K562 (cell line): ENCODE results near the gene SVOP. TPM values are rescaled to one million over a fixed set of nuclear protein-coding genes. Genes with fewer than 3 reads are reported as not detected.

Experiments used
- BRCA1 ChIP-seq, 2 experiments: fragments of 450-650 bp in 1 of 2; sonication (generic) in 1 of 2; formaldehyde crosslinking in 1 of 2; IDR thresholded peaks; 2 replicates each; pipeline versions ENCODE4 v1.5.0 to v1.6.1; 2017 to 2020; ENCODE audit warnings: mild to moderate bottlenecking in 1 of 2, missing genetic modification reagents in 1 of 2
- CCAR2 ChIP-seq: fragments of 200-400 bp; formaldehyde crosslinking; IDR thresholded peaks from 2 replicates; pipeline ENCODE4 v1.6.1; 2017; ENCODE audit warnings: mild to moderate bottlenecking, low read depth, low read length
- HNRNPH1 ChIP-seq: fragments of 200-400 bp; formaldehyde crosslinking; optimal IDR thresholded peaks from 2 replicates; pipeline ENCODE3; 2017; ENCODE audit warnings: low read depth, mild to moderate bottlenecking, low read length, moderate library complexity
- NFYB ChIP-seq: IDR thresholded peaks from 2 replicates; pipeline ENCODE4 v1.6.1; 2011; ENCODE audit warnings: mild to moderate bottlenecking, moderate library complexity; ENCODE audit not compliant: insufficient read length; ENCODE audit errors: extremely low read depth
- RHOXF2B ChIP-seq: fragments of 250-450 bp; sonication (Bioruptor Pico); conservative IDR thresholded peaks from 2 replicates; pipeline ENCODE4 v1.5.1; 2021
- SMAD4 ChIP-seq: fragments of 250-450 bp; sonication (Bioruptor Pico); conservative IDR thresholded peaks from 2 replicates; pipeline ENCODE4 v1.8.0; 2021; ENCODE audit warnings: inconsistent platforms, mild to moderate bottlenecking, moderate library complexity
- TAF15 ChIP-seq: fragments of 200-400 bp; formaldehyde crosslinking; IDR thresholded peaks from 2 replicates; pipeline ENCODE4 v1.6.1; 2017; ENCODE audit warnings: mild to moderate bottlenecking, low read depth, low read length, moderate library complexity
- TAF9B ChIP-seq: fragments of 450-650 bp; IDR thresholded peaks from 2 replicates; pipeline ENCODE4 v1.6.1; 2018; ENCODE audit warnings: mild to moderate bottlenecking; ENCODE audit not compliant: partially characterized antibody
- TCFL5 ChIP-seq: fragments of 250-450 bp; sonication (Bioruptor Pico); conservative IDR thresholded peaks from 2 replicates; pipeline ENCODE4 v1.6.1; 2021; ENCODE audit warnings: mild to moderate bottlenecking, moderate library complexity, matching md5 sums
- U2AF1 ChIP-seq: fragments of 200-400 bp; formaldehyde crosslinking; optimal IDR thresholded peaks from 2 replicates; pipeline ENCODE3; 2017; ENCODE audit warnings: mild to moderate bottlenecking, low read depth, low read length, moderate library complexity
- XRCC4 ChIP-seq: IDR thresholded peaks from one replicate; pipeline ENCODE4 v1.6.1; 2011; ENCODE audit not compliant: insufficient read depth, insufficient read length; ENCODE audit errors: extremely low read depth
- ZEB2 ChIP-seq: fragments of 450-650 bp; IDR thresholded peaks from 2 replicates; pipeline ENCODE4 v1.6.1; 2016
- ZNF23 ChIP-seq: fragments of 250-450 bp; sonication (Bioruptor Pico); IDR thresholded peaks from 2 replicates; pipeline ENCODE4 v1.4.0; 2020; ENCODE audit warnings: mild to moderate bottlenecking
- ZSCAN32 ChIP-seq: fragments of 450-650 bp; formaldehyde crosslinking; IDR thresholded peaks from 2 replicates; pipeline ENCODE4 v1.4.0; 2020; ENCODE audit warnings: mild to moderate bottlenecking, moderate library complexity
- polyA plus RNA-seq, 8 experiments: library from polyadenylated mRNA; depleted of rRNA in 4 of 8; stranded (reverse) in 5 of 8; unstranded in 3 of 8; fragments of >200 nt; fragmentation: Nextera tagmentation in 2 of 8; fragmentation: Illumina TruSeq in 1 of 8; extraction: Ambion mirVana in 2 of 8; extraction: Trizol in 1 of 8; gene quantifications; 2 replicates each; pipeline versions ENCODE4 v1.2.1 to v1.2.3, GENCODE V29; 2011 to 2014; ENCODE audit warnings: inconsistent platforms in 1 of 8, missing spikeins in 1 of 8
- total RNA-seq, 7 experiments: library from RNA; depleted of rRNA in 6 of 7; stranded (reverse); fragments of >200 nt in 6 of 7; fragmentation: Illumina TruSeq in 2 of 7; extraction: Trizol in 2 of 7; gene quantifications; 2 replicates each; pipeline versions ENCODE4 v1.2.1 to v1.2.3, GENCODE V29; 2011 to 2021; ENCODE audit warnings: low replicate concordance in 1 of 7
- TF ChIP-seq, protein P1 (sequence below): sonication (generic); formaldehyde crosslinking; IDR thresholded peaks from 2 replicates; pipeline ENCODE4 v1.8.0; 2023; ENCODE audit warnings: missing genetic modification reagents, mild to moderate bottlenecking, borderline replicate concordance
- TF ChIP-seq, protein P2 (sequence below): fragments of 250-450 bp; sonication (Bioruptor Pico); IDR thresholded peaks from 2 replicates; pipeline ENCODE4 v1.8.0; 2021; ENCODE audit warnings: mild to moderate bottlenecking, moderate library complexity
- TF ChIP-seq, protein P3 (sequence below), 2 experiments: fragments of 450-650 bp in 1 of 2; IDR thresholded peaks; 2 replicates each; pipeline ENCODE4 v1.6.1; 2011 to 2017; ENCODE audit warnings: low read depth in 2 of 2, antibody characterized with exemption in 1 of 2, borderline replicate concordance in 1 of 2, low read length in 1 of 2, mild to moderate bottlenecking in 1 of 2, mixed read lengths in 1 of 2; ENCODE audit not compliant: control insufficient read depth in 1 of 2

The SVOP gene
- total and polyA plus RNA-seq, 9 of the 15 experiments (the other 6 are each of a cell fraction or from before 2014, with no cell fraction given), result 0.01 to 0.09 (median 0.06) TPM; not detected in 1

DNA sequence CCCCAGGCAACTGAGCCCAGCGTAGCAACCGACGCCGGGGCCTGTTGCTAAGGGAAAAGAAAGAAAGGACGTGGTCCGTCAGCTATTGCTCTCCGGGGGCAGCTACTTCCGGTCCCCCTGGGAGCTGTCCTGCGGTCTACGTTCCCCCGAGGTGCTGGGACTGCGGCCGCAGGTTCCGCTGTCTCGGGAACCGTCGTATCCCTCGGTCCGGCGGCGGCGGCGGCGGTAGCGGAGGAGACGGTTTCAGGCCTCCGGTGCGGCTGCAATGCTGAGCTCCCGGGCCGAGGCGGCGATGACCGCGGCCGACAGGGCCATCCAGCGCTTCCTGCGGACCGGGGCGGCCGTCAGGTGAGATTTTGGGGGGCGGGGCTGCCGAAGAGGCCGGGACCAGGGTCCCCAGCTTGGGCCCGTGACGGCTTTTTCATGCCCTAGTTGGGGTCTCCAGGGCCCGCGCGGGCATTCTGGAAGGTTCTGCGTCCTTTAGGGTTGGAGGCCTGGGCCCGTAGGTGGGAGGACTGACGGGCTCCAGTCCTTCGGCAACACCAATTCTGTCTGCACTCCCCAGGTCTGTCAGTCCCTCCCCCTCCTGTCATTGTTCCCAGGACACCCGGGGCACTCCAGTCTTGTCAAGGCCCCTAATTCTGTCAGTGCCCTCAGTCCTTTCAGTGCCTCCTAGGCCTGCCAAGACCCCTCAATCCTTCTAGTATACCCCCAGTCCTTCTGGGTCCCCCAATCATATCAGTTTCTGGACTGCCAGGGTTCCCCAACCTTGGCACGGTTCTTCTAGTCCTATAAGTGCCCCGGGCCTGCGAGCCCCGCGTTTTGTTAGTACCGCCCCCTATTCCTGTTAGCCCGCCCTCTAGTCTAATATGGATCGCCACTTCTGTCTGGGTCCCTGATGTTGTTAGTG is 31.8 kb upstream of the SVOP start, which contains the start of gene USP30 (continued):
- TF ChIP-seq, protein P1, sequence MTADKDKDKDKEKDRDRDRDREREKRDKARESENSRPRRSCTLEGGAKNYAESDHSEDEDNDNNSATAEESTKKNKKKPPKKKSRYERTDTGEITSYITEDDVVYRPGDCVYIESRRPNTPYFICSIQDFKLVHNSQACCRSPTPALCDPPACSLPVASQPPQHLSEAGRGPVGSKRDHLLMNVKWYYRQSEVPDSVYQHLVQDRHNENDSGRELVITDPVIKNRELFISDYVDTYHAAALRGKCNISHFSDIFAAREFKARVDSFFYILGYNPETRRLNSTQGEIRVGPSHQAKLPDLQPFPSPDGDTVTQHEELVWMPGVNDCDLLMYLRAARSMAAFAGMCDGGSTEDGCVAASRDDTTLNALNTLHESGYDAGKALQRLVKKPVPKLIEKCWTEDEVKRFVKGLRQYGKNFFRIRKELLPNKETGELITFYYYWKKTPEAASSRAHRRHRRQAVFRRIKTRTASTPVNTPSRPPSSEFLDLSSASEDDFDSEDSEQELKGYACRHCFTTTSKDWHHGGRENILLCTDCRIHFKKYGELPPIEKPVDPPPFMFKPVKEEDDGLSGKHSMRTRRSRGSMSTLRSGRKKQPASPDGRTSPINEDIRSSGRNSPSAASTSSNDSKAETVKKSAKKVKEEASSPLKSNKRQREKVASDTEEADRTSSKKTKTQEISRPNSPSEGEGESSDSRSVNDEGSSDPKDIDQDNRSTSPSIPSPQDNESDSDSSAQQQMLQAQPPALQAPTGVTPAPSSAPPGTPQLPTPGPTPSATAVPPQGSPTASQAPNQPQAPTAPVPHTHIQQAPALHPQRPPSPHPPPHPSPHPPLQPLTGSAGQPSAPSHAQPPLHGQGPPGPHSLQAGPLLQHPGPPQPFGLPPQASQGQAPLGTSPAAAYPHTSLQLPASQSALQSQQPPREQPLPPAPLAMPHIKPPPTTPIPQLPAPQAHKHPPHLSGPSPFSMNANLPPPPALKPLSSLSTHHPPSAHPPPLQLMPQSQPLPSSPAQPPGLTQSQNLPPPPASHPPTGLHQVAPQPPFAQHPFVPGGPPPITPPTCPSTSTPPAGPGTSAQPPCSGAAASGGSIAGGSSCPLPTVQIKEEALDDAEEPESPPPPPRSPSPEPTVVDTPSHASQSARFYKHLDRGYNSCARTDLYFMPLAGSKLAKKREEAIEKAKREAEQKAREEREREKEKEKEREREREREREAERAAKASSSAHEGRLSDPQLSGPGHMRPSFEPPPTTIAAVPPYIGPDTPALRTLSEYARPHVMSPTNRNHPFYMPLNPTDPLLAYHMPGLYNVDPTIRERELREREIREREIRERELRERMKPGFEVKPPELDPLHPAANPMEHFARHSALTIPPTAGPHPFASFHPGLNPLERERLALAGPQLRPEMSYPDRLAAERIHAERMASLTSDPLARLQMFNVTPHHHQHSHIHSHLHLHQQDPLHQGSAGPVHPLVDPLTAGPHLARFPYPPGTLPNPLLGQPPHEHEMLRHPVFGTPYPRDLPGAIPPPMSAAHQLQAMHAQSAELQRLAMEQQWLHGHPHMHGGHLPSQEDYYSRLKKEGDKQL (CRISPR knock-in tag), result no peak
- TF ChIP-seq CCAR2, result no peak
- TF ChIP-seq, protein P2, sequence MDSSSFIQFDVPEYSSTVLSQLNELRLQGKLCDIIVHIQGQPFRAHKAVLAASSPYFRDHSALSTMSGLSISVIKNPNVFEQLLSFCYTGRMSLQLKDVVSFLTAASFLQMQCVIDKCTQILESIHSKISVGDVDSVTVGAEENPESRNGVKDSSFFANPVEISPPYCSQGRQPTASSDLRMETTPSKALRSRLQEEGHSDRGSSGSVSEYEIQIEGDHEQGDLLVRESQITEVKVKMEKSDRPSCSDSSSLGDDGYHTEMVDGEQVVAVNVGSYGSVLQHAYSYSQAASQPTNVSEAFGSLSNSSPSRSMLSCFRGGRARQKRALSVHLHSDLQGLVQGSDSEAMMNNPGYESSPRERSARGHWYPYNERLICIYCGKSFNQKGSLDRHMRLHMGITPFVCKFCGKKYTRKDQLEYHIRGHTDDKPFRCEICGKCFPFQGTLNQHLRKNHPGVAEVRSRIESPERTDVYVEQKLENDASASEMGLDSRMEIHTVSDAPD (CRISPR knock-in tag), result no peak
- TF ChIP-seq SMAD4 (CRISPR knock-in tag), result peak; percentile 80
- TF ChIP-seq, protein P3, sequence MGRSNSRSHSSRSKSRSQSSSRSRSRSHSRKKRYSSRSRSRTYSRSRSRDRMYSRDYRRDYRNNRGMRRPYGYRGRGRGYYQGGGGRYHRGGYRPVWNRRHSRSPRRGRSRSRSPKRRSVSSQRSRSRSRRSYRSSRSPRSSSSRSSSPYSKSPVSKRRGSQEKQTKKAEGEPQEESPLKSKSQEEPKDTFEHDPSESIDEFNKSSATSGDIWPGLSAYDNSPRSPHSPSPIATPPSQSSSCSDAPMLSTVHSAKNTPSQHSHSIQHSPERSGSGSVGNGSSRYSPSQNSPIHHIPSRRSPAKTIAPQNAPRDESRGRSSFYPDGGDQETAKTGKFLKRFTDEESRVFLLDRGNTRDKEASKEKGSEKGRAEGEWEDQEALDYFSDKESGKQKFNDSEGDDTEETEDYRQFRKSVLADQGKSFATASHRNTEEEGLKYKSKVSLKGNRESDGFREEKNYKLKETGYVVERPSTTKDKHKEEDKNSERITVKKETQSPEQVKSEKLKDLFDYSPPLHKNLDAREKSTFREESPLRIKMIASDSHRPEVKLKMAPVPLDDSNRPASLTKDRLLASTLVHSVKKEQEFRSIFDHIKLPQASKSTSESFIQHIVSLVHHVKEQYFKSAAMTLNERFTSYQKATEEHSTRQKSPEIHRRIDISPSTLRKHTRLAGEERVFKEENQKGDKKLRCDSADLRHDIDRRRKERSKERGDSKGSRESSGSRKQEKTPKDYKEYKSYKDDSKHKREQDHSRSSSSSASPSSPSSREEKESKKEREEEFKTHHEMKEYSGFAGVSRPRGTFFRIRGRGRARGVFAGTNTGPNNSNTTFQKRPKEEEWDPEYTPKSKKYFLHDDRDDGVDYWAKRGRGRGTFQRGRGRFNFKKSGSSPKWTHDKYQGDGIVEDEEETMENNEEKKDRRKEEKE (IDR thresholded peaks at IDR 0.05; ENCODE audit: borderline replicate concordance in 1 of 2, control insufficient read depth in 1 of 2, low read depth in 2 of 2, low read length in 1 of 2), result peak in 1 of 2 experiments; percentile 92; a peak in 1 of 4 replicates
- peak; percentile 78 for TF ChIP-seq TAF9B
- TF ChIP-seq HNRNPH1, result no peak
- TF ChIP-seq TCFL5 (CRISPR knock-in tag), result no peak
- no peak for TF ChIP-seq NFYB
- no peak for TF ChIP-seq XRCC4
- no peak for TF ChIP-seq ZSCAN32
- TF ChIP-seq U2AF1, result no peak
- TF ChIP-seq TAF15, result no peak
- peak; percentile 83; the same call in 1 of the 2 replicates for TF ChIP-seq RHOXF2B (CRISPR knock-in tag)
- TF ChIP-seq ZNF23 (CRISPR knock-in tag), result no peak
- peak; percentile 99 for TF ChIP-seq ZEB2
- TF ChIP-seq BRCA1 (IDR thresholded peaks at IDR 0.05), result no peak
- TF ChIP-seq BRCA1 (CRISPR knock-in tag; IDR thresholded peaks at IDR 0.05), result no peak
